HK-2 (cell line): ENCODE measurements around the gene RPTOR.

Experiments used
- DNase-seq: peaks from one replicate; pipeline ENCODE4 v3.0.0-alpha.2; 2018; ENCODE audit not compliant: unreplicated experiment

The RPTOR gene

DNA sequence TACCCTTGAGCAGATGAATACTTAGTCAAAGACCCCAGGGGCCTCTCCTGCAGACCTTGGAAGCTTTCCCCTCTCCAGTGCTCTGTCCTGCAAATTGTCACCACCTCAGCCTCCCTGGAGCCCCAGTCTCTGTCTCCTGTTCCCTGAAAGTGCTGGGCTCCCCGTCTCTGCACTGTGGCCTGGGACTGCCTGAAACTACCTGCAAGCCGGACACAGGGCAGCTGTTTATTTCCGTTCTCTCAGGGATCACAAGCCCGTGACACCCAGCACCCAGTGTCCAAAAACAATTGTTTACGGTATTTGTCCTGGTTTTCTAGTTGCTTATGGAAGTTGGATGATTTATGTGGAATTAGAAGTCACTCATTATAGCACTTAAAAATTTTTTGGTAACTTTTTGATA, 365.4 kb downstream of the RPTOR start:
- no peak for DNase-seq

DNA sequence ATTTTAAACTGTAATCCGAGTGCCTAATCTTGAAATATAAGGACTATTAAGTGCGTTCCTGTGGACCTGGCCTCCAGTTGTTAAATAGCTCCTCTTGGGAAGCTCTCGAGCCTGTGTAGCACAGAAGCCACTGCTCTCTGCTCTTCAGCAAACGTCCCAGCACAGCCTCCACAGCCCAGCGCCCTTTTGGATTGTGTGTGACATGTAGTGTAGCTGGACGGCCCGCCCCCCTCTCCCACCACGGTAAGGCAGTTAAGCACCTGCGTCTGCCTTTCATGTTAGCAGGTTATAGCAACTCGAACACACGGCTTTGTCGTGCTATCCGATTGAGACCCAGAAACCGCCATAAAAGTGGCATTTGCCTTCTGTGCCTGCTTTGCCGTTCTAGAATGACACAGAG, 367.8 kb downstream of the RPTOR start:
- no peak for DNase-seq

- no peak for DNase-seq
These were observed 369.5 kb downstream of the RPTOR start for GRCh38 chr17:80913928-80914821.

- DNase-seq = no peak
These were observed 371.6 kb downstream of the RPTOR start for GRCh38 chr17:80916246-80916645.

- no peak for DNase-seq
These were observed 373.3 kb downstream of the RPTOR start for GRCh38 chr17:80917716-80918560.

GRCh38 chr17:80918731-80919130, 374.1 kb downstream of the RPTOR start:
- no peak for DNase-seq

DNA sequence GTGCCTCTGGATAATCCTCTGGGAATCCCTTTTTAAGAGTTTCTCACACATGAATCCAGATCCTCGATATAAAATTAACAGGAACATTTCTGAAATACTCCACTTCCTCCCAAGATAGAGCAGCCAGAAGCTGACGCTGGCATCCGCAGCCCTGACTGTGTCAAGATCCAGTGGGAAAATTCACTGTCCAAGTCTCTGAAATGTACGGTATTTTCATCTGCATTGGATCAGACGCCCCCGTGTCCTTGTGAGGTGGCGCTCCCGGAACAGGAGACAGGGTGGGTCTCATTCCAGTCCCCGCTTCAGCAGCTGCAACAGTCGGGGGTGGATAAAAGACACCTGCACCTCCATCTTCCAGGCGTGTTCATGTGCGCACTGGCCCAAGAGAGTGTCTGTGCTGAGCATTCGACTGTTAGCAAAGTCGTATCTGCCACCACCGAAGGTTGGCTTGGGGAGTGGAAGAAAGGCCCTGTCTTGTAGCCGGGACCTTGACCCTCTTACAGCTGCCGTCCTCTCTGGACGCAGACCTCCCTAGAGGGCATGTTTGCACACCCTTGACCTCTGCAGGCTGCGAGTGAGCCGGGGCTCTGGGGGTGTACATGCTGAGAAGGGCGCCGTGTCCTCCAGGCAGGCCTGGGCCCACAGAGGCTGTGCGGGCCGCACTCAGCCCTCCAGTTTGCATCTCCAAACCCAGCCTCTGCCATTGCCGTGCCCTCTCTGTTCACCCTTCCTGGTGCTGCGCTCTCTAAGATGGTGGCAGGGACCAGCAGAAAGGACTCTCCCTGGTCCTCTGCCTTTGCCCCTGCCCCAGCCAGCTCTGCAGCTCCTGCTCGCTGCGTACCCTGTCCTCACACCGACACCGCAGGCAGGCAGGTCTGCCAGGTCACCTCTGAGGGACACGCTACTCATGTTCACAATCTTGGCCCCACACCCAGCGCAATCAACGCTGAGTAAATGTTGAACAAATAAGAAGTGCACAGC, 375.0 kb downstream of the RPTOR start:
- DNase-seq = no peak

DNA sequence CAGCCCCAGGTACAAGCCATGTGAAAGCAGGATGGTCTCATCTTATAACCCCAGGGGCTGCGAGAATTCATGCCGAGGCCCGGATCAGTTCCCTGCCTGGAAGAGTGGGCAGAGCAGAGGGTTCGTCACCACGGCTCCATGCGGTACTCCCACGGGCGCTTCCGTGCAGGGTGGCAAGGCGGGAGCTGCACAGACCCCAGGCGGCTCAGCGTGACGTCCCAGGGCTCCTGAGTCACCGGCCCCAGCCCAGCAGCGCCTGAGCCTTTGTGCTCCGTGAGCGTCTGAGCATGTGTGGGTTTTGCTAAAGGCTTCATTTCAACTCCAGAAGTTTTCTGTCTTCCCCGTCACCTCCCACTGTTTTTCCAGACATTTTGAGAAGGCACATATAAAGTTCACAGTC, 375.8 kb downstream of the RPTOR start:
- DNase-seq = no peak

- DNase-seq = no peak
These were observed 376.5 kb downstream of the RPTOR start for GRCh38 chr17:80921159-80921558.

- no peak for DNase-seq
These were observed 377.3 kb downstream of the RPTOR start for GRCh38 chr17:80921741-80922579.

- DNase-seq = no peak
These were observed 378.0 kb downstream of the RPTOR start for GRCh38 chr17:80922580-80923160.

- DNase-seq = no peak
These were observed 378.8 kb downstream of the RPTOR start for GRCh38 chr17:80923211-80924110.

- no peak for DNase-seq
These were observed 379.6 kb downstream of the RPTOR start for GRCh38 chr17:80924111-80924806.

DNA sequence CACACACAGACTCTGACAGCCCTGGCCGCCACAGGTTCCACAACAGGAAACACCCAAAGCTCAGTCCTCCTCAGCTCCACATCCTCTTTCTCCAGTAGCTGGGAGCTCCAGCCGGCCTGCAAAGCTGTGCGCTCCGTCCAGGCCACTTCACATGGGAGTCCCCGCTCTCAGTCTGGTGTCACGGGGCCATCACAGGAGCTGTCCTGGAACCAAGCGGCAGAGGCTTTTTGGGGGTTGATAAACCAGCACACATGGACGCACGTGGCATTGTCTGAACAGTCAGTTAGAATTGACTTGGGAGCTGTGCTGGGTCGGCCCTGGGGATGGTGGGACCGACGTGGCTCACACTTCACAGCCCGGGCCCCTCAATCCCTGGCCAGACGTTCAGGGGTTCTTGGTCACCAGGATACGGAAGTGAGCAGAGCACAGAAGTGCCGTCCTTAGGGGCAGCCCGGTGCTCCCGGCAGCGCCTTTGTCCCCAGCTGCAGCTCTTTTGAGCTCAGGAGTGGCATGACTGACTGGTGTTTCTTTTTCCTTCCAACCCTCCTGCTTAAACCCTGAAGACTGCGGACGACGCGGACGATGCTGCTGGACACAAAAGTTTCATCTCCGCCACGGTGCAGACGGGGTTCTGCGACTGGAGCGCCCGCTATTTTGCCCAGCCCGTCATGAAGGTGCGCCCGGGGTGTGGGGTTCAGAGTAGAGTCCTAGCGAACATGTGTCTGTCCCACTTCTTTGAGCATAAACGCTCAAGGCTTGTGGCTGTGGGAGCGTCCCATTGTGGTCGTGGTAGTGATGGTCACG, 380.4 kb downstream of the RPTOR start:
- no peak for DNase-seq

GRCh38 chr17:80925688-80926335, 381.2 kb downstream of the RPTOR start:
- no peak for DNase-seq

DNA sequence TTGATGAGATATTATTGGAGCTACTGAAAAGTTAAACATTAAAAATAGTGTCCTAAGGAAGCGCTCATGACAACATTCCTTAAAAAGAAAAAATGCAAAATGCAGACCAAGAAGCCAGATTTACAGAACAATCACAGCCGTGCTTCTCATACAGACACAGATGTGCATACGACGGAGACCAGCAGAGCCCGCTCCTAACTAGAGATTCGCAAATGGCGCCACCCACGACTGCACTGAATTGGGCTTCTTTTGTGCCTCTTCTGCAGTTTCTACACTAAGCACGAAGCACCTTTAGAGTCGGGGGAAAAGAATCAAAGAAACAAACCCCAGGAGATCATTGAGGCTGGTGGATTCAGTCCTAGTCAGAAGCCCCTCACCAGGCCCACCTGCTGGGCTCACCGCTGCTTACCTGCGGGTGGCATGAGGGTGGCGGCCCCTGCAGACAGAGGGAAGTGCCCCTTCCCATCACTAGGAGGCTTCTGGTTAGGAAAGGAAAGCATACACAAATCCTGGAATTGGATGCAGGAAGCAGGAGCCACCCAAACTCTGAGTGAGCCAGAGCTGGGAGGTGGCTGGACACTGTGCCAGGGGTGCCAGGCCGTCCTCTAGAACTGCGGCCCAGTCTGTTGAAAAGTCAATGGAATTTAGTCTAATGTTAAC, 382.1 kb downstream of the RPTOR start:
- DNase-seq = no peak

- no peak for DNase-seq
These were observed 383.2 kb downstream of the RPTOR start for GRCh38 chr17:80927791-80928216.
